HG03354 (cell line): ENCODE measurements around the gene KCNQ1OT1.
A peak's percentile ranks its signal among the peaks of the same experiment; 100 is the strongest.

Experiments used
- ATAC-seq: cut with Tn5 transposase; IDR thresholded peaks from one replicate; pipeline ENCODE4 v1.9.1; 2021; ENCODE audit warnings: mild to moderate bottlenecking; ENCODE audit not compliant: unreplicated experiment, poor library complexity, severe bottlenecking

The KCNQ1OT1 gene

GRCh38 chr11:2704356-2704755 lies 4.6 kb upstream of the KCNQ1OT1 start:
- no peak for ATAC-seq

DNA sequence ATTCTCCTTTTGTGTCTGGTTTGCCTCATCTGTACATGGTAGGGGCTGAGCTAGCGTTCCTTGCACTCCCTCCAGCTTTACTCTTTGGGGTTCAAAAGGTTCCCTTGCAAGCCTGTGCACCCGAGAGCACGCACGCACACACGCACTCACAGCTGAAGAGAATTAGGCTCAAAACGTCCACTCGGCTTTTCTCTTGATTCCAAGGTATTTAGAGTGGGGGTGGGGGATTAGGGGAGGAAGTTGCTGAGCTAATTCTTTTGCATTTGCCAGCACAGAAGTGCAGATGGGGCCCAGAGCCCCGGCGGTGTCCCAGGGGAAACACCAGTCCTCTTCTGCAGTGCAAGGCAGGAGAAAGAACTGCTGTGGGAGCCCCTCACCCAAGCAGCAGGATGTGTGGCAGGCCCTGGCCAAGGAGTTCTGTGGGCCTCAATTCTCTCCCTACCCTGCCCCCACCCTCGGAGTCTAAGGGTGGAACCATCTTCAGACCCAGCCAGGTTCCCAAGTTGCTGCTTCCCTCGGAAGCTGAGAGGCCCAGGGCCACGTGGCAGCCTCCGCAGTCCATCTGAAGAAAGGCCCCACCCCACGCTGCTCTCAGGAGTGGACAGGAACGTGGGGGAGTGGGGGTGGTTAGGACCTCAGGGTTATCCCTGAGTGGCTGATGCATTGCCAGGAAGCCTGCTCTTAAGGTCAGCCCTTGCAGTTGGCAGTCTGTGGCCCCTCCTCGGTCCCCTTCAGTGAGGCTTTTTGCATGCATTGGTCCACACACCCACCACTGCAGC lies 3.8 kb upstream of the KCNQ1OT1 start:
- no peak for ATAC-seq

- no peak for ATAC-seq
Measured at GRCh38 chr11:2702771-2703362, 3.1 kb upstream of the KCNQ1OT1 start.

DNA sequence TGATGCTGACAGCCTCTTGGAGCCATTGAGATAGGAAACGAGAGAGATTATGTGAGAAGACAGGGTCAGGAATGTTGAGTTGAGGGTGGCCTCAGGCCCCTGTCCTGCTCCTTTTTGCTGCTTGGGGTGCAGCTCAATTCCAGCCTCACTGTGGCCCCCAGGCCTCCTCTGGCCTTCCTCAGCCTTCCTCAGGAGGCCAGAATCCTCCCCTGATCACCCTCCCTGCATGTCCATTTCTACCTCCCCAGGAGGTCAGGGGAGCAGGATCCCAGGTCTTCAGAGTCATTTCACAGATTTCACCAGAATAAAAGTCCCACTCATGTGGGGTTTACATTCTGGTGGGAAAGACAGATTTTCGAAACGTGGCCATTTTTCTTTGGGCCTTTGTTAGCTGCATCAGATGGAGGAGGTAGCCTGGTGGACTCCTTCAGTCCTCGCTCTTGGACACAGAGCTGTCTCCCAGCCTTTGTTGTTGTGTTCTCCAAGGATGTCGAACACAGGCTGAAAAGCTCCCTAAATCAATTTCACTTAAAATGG lies 2.2 kb upstream of the KCNQ1OT1 start:
- no peak for ATAC-seq

DNA sequence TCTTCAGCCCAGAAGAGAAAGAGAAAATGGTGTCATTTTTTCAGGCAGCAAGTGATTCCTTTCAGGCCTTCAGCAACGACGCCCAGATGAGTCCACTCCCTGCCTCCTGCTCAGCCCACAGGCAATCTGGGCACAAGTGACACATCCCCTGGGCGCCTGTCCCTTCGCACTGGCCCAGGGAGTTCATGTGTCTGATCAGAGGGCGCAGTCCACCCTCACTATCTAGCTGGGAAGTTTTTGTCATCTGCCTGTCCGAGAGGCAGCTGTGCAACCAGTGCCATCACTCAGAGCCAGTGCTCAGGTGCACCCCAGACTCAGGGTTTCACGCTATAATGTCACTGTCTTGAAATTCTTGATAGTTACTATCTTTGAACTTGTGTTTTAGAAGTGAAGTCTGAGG lies 1.4 kb upstream of the KCNQ1OT1 start:
- ATAC-seq, result no peak

- ATAC-seq, result peak; percentile 36
Measured at GRCh38 chr11:2700415-2701211, 819 bp upstream of the KCNQ1OT1 start.

DNA sequence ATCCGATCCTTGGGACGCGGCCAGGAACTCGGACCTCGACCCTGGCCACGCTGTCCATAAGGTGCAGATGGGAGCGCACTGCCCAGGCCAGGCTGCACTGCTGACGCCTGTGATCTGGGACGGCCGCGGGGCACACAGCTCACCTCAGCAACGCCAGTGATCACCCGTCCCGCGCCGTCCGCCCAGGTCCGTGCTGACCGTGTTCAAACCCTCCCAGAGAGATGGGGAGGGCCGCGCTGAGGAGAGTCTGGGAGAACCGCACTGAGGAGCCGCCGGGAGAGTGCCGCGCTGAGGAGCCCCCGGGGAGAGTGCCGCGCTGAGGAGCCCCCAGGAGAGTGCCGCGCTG lies 636 bp downstream of the KCNQ1OT1 start:
- ATAC-seq, result peak; percentile 15

DNA sequence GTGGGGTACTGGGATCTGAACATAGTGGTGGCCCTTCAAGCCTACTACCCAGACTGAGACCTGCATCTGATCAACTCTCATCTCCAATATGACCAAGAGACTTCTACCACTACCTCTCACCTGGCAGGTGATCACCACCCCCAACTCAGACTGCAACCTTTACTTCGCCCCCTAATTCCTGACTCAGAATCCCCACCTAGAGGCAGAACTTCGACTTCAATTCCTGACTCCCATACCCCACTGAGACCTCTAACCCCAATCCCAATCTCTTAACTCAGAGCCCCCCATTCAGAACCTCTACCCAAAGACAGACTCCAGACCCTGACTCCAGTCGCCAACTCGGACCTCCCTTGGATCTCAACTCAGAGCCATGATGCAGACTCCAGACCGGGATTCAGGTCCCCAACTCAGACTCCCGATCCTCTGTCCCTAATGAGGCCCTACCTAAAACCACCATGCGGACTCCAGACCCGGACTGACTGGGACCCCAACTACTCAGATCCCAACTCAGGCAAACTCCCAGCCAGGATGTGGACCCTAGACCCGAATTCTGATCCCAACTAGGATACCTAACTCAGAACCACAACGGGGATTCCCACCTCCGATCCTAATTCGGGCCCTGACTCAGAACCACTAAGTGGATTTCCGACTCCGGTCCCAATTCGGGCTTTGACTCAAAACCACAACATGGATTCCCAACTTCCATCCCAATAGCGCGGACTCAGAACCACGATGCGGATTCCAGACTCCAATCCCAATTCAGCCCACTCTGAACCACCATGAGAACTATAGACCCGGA lies 1.2 kb downstream of the KCNQ1OT1 start:
- ATAC-seq, result no peak

- no peak for ATAC-seq
Measured at GRCh38 chr11:2697866-2698265, 1.9 kb downstream of the KCNQ1OT1 start.

- ATAC-seq, result no peak
Measured at GRCh38 chr11:2696455-2696854, 3.3 kb downstream of the KCNQ1OT1 start.

DNA sequence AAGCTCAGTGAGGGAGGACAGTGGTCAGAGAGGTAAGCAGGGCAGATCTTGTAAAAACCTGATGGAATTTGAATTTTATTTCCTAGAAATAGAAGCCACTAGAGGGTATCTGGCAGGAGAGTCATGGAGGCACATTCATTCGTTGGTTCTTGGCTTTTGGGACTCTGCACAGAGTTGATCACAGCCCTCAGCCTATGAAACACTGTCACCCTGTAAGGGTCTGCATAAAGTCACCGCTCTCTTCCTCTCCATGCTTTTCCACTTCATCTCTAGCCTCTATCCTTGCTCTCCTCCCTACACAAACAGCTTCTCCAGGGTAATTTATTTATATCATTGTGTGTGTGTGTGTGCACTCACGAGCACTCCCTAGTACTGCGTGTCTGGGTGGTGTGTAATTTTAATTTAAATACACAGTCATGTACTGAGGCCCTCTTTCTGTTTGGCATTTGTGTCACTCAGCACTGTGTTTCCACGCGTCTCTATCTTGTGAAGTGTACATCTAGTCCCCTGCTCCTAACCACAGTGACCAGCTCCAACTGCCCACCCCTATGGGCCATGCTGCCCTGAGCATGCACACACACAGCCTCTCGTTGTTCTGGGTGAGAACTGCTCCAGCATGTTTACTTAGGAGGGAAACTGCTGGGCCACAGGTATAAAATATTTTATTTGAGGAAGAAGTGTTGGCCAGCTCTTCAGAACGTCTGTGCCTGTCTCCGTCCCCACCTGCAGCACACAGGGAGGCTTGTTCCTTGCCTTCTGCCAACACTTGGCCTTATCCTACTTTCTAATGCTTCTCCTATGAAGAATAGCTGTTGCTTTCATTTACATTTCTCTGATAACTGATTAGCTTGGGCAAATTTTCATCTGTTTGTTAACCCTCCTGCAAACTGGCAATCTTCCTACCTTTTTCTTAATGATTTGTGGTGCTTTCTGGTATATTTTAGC lies 4.5 kb downstream of the KCNQ1OT1 start:
- no peak for ATAC-seq

DNA sequence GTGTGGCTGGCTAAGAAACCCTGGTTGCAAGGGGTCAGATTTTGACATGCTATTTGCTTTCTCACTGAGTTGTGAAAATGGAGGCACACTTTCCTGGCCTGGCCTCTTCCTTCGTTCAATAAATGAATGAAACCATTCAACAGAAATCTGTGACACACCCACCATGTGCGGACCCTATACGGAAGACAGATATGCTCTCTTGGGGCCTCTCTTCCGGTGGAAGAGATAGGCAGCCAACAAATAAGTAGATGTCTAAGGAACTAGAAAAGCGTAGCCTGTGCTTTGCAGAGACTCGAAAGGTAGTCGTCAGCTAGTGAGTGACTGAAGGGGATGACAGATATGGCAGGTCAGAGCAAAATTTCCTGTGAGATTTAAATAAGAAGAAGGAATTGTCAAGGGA lies 5.3 kb downstream of the KCNQ1OT1 start:
- no peak for ATAC-seq

DNA sequence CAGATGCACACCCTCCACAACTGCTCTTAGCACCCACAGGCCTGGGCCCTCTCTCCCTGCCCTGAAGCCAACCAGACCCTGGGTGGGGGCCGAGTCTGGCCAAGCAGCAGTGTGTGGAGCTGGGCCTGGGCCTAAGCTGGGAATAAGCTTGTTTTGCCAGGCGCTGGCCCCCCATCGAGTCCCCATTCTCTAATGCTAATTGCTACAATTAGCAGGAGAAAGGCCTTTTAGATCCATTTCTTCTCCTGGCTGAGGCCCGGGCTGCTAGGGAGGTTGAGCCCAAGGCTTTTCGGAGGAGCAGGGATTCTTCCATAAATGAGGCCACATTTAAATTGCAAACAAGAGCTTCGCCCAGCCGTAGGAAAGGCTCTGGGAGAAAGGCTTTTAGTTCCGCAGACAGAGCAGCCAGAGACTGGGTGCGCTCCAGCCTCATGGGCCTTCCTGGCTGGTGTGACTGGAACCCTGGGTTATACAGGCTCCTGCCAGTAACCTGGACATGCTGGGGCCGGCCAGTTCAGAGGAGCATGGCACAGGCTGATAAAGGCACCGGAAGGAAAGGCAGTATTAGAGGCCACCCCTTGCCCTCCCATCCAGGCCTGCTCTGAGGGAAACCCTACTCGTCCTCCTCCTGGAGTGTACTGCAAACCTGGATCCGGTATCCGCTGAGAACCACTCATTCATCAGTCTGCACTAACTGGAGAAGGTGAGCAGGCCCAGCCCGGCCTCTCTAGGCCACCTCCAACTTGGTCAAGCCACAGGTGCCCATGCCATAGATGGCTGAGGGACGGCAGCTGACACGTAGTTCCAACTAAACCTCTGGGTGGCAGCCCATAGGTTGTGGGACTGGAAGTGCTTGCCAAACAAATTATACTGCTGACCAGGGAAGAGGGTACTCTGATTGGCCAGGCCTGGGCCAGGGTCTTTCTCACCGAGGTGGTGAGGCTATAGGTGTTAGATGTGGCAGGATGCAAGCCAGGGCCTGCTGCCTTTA lies 6.2 kb downstream of the KCNQ1OT1 start:
- ATAC-seq, result no peak

DNA sequence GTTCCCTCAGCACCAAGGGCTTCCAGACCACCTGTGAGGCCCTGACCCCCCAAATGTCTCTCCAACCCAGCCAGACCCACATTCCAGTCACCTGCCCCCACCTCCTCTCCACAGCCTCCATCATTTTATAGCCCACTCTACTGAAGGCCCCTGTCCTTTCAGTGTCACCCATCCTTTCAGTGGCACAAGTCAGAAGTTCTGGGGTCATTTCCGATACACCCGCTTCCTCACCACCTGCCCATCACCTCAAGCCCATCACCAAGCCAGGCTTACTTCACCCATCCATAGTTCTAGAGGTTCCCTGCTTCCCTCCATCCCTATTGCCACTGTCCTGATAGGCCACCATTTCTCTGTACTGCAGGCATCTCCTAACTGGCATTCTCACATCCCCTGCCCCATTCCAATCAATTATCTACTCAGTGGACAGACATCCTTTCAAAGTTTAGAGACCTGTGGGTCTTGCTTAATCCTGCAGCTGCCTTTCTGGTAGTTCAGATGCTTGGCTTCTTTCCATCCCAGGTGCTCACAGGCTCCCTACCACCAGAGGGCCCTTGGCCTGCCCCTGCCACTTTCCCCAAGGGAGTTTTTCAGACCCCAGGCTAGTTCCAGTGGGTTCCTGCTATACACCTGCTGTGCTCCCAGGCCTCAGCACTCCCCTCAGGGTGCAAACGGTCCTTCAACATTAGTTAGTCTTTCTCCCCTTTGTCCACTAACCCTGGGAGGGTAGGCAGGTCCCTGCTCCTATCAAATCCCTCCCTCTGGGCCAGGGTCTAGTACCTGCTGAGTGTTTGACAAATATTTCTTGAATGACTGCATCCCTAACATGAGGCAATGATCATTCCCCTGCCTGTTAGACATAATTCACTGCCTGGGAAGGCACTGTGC lies 7.6 kb downstream of the KCNQ1OT1 start:
- no peak for ATAC-seq

DNA sequence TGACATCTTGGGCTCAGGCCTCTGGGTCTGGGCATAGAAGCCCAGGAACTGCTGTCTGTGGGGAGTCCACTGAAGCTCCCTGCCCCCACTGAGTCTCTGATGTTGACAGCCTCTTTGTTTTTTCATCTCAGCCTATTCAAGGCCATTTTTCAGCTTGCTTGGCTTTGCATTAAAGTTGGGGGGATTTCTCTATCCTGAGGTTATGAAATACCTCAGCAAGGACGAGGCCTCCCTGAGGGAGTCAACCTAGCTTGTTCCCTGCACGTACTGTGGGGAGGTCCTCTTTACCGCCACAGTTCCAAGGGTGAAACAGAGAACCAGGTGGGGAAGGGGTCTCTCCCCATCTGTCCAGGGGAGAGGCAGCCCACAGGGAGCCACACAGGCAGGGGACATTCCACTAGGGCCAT lies 8.4 kb downstream of the KCNQ1OT1 start:
- ATAC-seq, result no peak

DNA sequence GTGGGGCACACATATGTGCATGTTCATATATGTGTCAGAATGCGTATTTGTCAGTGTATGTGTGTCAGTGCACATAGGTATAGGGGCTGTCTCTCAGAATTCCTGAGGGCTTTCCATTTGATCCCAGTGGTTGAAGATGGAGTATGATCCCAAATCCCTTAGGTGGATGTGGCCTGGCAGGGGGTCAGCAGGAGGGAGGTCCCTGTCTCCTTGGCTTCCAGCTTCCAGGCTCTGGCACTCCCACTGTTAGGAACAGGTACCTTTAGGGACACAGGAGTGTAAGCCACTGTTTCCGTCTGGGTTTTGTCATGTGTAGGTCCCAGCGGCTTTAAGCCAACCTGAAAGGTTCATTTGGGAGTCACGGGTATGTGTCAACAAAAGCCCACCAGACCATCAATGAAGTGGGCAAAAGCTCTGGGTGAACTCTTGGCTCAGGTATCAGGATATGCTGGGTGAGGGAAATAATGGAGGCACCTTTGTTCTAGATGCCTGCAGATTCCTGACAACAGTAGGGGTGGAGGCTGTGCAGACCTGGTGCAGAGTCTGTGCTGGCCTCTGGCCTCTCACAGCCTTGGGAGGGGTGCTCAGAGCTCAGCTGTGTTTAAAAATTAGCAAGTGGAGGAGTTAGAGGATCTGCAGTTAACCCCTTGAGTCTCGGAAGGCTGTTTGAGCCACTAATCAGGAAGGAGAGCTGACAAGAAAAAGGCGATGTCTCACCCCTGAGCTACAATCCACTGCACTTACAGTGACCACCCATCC lies 9.0 kb downstream of the KCNQ1OT1 start:
- ATAC-seq, result no peak
